HG02970 (cell line): ENCODE data around the gene ALDH1A3.

Experiments used
- ATAC-seq: cut with Tn5 transposase; IDR thresholded peaks from one replicate; pipeline ENCODE4 v1.9.1; 2021; ENCODE audit warnings: mild to moderate bottlenecking, moderate library complexity, moderate number of reproducible peaks; ENCODE audit not compliant: unreplicated experiment, low FRiP score

The ALDH1A3 gene

GRCh38 chr15:100944986-100945385, 65.4 kb downstream of the ALDH1A3 start:
- ATAC-seq, result no peak

- no peak for ATAC-seq
These were observed 68.3 kb downstream of the ALDH1A3 start for GRCh38 chr15:100947760-100948429.

GRCh38 chr15:100948430-100948762, 68.8 kb downstream of the ALDH1A3 start:
- no peak for ATAC-seq

GRCh38 chr15:100949691-100950090, 70.1 kb downstream of the ALDH1A3 start:
- no peak for ATAC-seq

GRCh38 chr15:100951965-100952364, 72.3 kb downstream of the ALDH1A3 start:
- ATAC-seq, result no peak

- no peak for ATAC-seq
These were observed 72.9 kb downstream of the ALDH1A3 start for GRCh38 chr15:100952566-100952965.

GRCh38 chr15:100958326-100959065, 78.9 kb downstream of the ALDH1A3 start:
- no peak for ATAC-seq

GRCh38 chr15:100959066-100960050, 79.7 kb downstream of the ALDH1A3 start:
- ATAC-seq, result no peak
